HepG2 (cell line): ENCODE data around the gene ZBTB26. TPM values are rescaled to one million over a fixed set of nuclear protein-coding genes. Genes with fewer than 3 reads are reported as not detected.

ENCODE experiments used
- AHDC1 ChIP-seq: sonication (generic); formaldehyde crosslinking; IDR thresholded peaks from 2 replicates; pipeline ENCODE4 v1.5.1; 2020; ENCODE audit warnings: mild to moderate bottlenecking, missing genetic modification reagents, borderline replicate concordance
- ATM ChIP-seq: fragments of 450-650 bp; IDR thresholded peaks from 2 replicates; pipeline ENCODE4 v1.7.1; 2017; ENCODE audit warnings: mild to moderate bottlenecking, borderline replicate concordance
- FOXA1 ChIP-seq, 2 experiments: fragments of 450-650 bp in 1 of 2; sonication (generic) in 1 of 2; formaldehyde crosslinking in 1 of 2; IDR thresholded peaks; 2 replicates each; pipeline versions ENCODE4 v1.4.0 to v1.6.1; 2016 to 2020; ENCODE audit warnings: missing genetic modification reagents in 1 of 2
- FOXA3 ChIP-seq: IDR thresholded peaks from 2 replicates; pipeline ENCODE4 v1.6.1; 2016; ENCODE audit warnings: missing genetic modification reagents, missing compliant biosample characterization
- HDAC6 ChIP-seq: fragments of 200-600 bp; sonication (generic); IDR thresholded peaks from 2 replicates; pipeline ENCODE4 v1.7.0; 2017; ENCODE audit warnings: mild to moderate bottlenecking, antibody characterized with exemption, low read length, low read depth
- JDP2 ChIP-seq: sonication (generic); formaldehyde crosslinking; IDR thresholded peaks from 2 replicates; pipeline ENCODE4 v1.8.1; 2022; ENCODE audit warnings: missing genetic modification reagents, borderline replicate concordance
- MEIS2 ChIP-seq: sonication (generic); formaldehyde crosslinking; IDR thresholded peaks from 2 replicates; pipeline ENCODE4 v1.9.0; 2021; ENCODE audit warnings: mild to moderate bottlenecking, missing genetic modification reagents
- MXD3 ChIP-seq: IDR thresholded peaks from 2 replicates; pipeline ENCODE4 v1.6.1; 2016; ENCODE audit warnings: mild to moderate bottlenecking, missing biosample characterization, missing genetic modification reagents
- MZF1 ChIP-seq: sonication (generic); formaldehyde crosslinking; IDR thresholded peaks from 2 replicates; pipeline ENCODE4 v1.8.1; 2023; ENCODE audit warnings: mild to moderate bottlenecking, missing genetic modification reagents, borderline replicate concordance
- PHB2 ChIP-seq: fragments of 450-650 bp; IDR thresholded peaks from 2 replicates; pipeline ENCODE4 v1.6.1; 2018; ENCODE audit not compliant: partially characterized antibody
- POGK ChIP-seq: sonication (generic); formaldehyde crosslinking; conservative IDR thresholded peaks from 2 replicates; pipeline ENCODE4 v1.8.0; 2022; ENCODE audit warnings: mild to moderate bottlenecking, moderate library complexity, missing genetic modification reagents
- PRDM4 ChIP-seq: sonication (generic); formaldehyde crosslinking; IDR thresholded peaks from 2 replicates; pipeline ENCODE4 v1.9.0; 2021; ENCODE audit warnings: missing genetic modification reagents, borderline replicate concordance
- RCOR2 ChIP-seq: IDR thresholded peaks from 2 replicates; pipeline ENCODE4 v1.6.1; 2016; ENCODE audit warnings: missing biosample characterization, missing genetic modification reagents
- ZNF556 ChIP-seq: sonication (generic); formaldehyde crosslinking; IDR thresholded peaks from 2 replicates; pipeline ENCODE4 v1.4.0; 2020; ENCODE audit warnings: mild to moderate bottlenecking, missing genetic modification reagents, borderline replicate concordance
- ZNF557 ChIP-seq: sonication (generic); formaldehyde crosslinking; IDR thresholded peaks from 2 replicates; pipeline ENCODE4 v1.4.0; 2020; ENCODE audit warnings: missing genetic modification reagents
- ZNF569 ChIP-seq: sonication (generic); formaldehyde crosslinking; IDR thresholded peaks from 2 replicates; pipeline ENCODE4 v1.5.0; 2020; ENCODE audit warnings: mild to moderate bottlenecking, missing genetic modification reagents, moderate library complexity, borderline replicate concordance
- ZNF782 ChIP-seq: sonication (generic); formaldehyde crosslinking; IDR thresholded peaks from 2 replicates; pipeline ENCODE4 v1.4.0; 2020; ENCODE audit warnings: missing genetic modification reagents, mild to moderate bottlenecking, borderline replicate concordance
- polyA plus RNA-seq, 8 experiments: library from polyadenylated mRNA; depleted of rRNA in 3 of 8; stranded (reverse) in 7 of 8; unstranded in 1 of 8; fragments of >200 nt; fragmentation: Illumina TruSeq in 4 of 8; extraction: Trizol in 4 of 8; gene quantifications; 2 replicates each; pipeline versions ENCODE4 v1.2.1 to v1.2.3, GENCODE V29; 2011 to 2016; ENCODE audit warnings: low read depth in 4 of 8, missing spikeins in 1 of 8, mixed read lengths in 1 of 8; ENCODE audit not compliant: insufficient read depth in 1 of 8
- total RNA-seq, 5 experiments: library from RNA; depleted of rRNA; stranded (reverse); fragments of >200 nt; fragmentation: Illumina TruSeq; extraction: Trizol; gene quantifications; 2 replicates each; pipeline ENCODE4 v1.2.3, GENCODE V29; 2016; ENCODE audit warnings: low read depth in 1 of 5

The ZBTB26 gene
- total and polyA plus RNA-seq, 2 of the 13 experiments (the other 11 are each of a cell fraction or from before 2014, with no cell fraction given): 4.5 to 8.6 TPM

- no peak for TF ChIP-seq HDAC6
- peak; percentile 28; the same call in 1 of the 2 replicates for TF ChIP-seq FOXA3 (CRISPR knock-in tag)
- TF ChIP-seq ATM: no peak
- TF ChIP-seq ZNF569 (CRISPR knock-in tag): no peak
- no peak for TF ChIP-seq AHDC1
- TF ChIP-seq ZNF556 (CRISPR knock-in tag): peak; percentile 60; the same call in 1 of the 2 replicates
- no peak for TF ChIP-seq FOXA1 (IDR thresholded peaks at IDR 0.05)
- TF ChIP-seq FOXA1 (CRISPR knock-in tag; IDR thresholded peaks at IDR 0.05): no peak
- no peak for TF ChIP-seq ZNF557 (CRISPR knock-in tag)
- TF ChIP-seq ZNF782 (CRISPR knock-in tag): no peak
- no peak for TF ChIP-seq MXD3 (CRISPR knock-in tag)
- no peak for TF ChIP-seq MZF1 (CRISPR knock-in tag)
- TF ChIP-seq MEIS2: no peak; the same call in 1 of the 2 replicates
- TF ChIP-seq PHB2: no peak
- no peak for TF ChIP-seq JDP2 (CRISPR knock-in tag)
- TF ChIP-seq PRDM4: no peak
- TF ChIP-seq RCOR2 (CRISPR knock-in tag): peak; percentile 97
- no peak; the same call in 1 of the 2 replicates for TF ChIP-seq POGK (CRISPR knock-in tag)
These were observed 26.2 kb downstream of the ZBTB26 start, which contains the start of gene RC3H2 (continued) for GRCh38 chr9:122904823-122905710.
